Mesenchymal stem cell (in vitro differentiated cells and primary cell): ENCODE results near the gene CREM.

ENCODE experiments used
- DNase-seq: peaks from one replicate; pipeline ENCODE4 v3.0.0-alpha.2; 2013
- H2AFZ ChIP-seq: one replicate; pipeline ENCODE4 v1.6.1; 2013; ENCODE audit warnings: low read depth, mild to moderate bottlenecking, control low read depth, inconsistent platforms, low read length, moderate library complexity
- H2AK5ac ChIP-seq: 2 replicates; pipeline ENCODE4 v1.6.1; 2013; ENCODE audit warnings: low read length, moderate library complexity, mild to moderate bottlenecking, inconsistent platforms; ENCODE audit not compliant: severe bottlenecking
- H2BK120ac ChIP-seq: one replicate; pipeline ENCODE4 v1.6.1; 2013; ENCODE audit warnings: low read depth, mild to moderate bottlenecking, inconsistent platforms, low read length, moderate library complexity
- H2BK12ac ChIP-seq, 2 experiments: one replicate each; pipeline ENCODE4 v1.6.1; 2013; ENCODE audit warnings: inconsistent platforms in 2 of 2, low read length in 2 of 2, mild to moderate bottlenecking in 2 of 2, moderate library complexity in 2 of 2, control low read depth in 1 of 2
- H2BK15ac ChIP-seq: one replicate; pipeline ENCODE4 v1.6.1; 2013; ENCODE audit warnings: mild to moderate bottlenecking, low read depth, inconsistent platforms; ENCODE audit not compliant: poor library complexity, severe bottlenecking
- H2BK5ac ChIP-seq: 2 replicates; pipeline ENCODE4 v1.6.1; 2013; ENCODE audit warnings: low read depth, mild to moderate bottlenecking, low read length, control low read depth, inconsistent platforms; ENCODE audit not compliant: poor library complexity, severe bottlenecking
- H3K14ac ChIP-seq, 2 experiments: one replicate each; pipeline ENCODE4 v1.6.1; 2013; ENCODE audit warnings: inconsistent platforms in 2 of 2, low read length in 2 of 2, control low read depth in 1 of 2, mild to moderate bottlenecking in 1 of 2, moderate library complexity in 1 of 2
- H3K18ac ChIP-seq, 2 experiments: one replicate each; pipeline ENCODE4 v1.6.1; 2013; ENCODE audit warnings: inconsistent platforms in 2 of 2, low read length in 2 of 2, control low read depth in 1 of 2, low read depth in 1 of 2, mild to moderate bottlenecking in 1 of 2
- H3K23ac ChIP-seq, 2 experiments: one replicate each; pipeline ENCODE4 v1.6.1; 2013; ENCODE audit warnings: inconsistent platforms in 2 of 2, low read length in 2 of 2, mild to moderate bottlenecking in 2 of 2, moderate library complexity in 2 of 2, control low read depth in 1 of 2
- H3K27ac ChIP-seq: 2 replicates; pipeline ENCODE4 v1.5.1; 2013; ENCODE audit warnings: mild to moderate bottlenecking, moderate library complexity, low read length, control low read depth, inconsistent platforms; ENCODE audit not compliant: poor library complexity, severe bottlenecking
- H3K27me3 ChIP-seq, 2 experiments: 2 replicates each; pipeline versions ENCODE4 v1.6.1 to v1.7.0; 2013; ENCODE audit warnings: low read length in 2 of 2, mild to moderate bottlenecking in 2 of 2, moderate library complexity in 2 of 2, control low read depth in 1 of 2, inconsistent platforms in 1 of 2; ENCODE audit not compliant: control insufficient read depth in 1 of 2, insufficient read depth in 1 of 2
- H3K36me3 ChIP-seq, 2 experiments: 2 replicates each; pipeline versions ENCODE4 v1.6.1 to v1.7.0; 2013; ENCODE audit warnings: low read length in 2 of 2, control low read depth in 1 of 2, inconsistent platforms in 1 of 2, low read depth in 1 of 2, mild to moderate bottlenecking in 1 of 2; ENCODE audit not compliant: insufficient read depth in 2 of 2, control insufficient read depth in 1 of 2
- H3K4ac ChIP-seq, 2 experiments: one replicate each; pipeline ENCODE4 v1.6.1; 2013; ENCODE audit warnings: inconsistent platforms in 2 of 2, low read length in 2 of 2, mild to moderate bottlenecking in 2 of 2, moderate library complexity in 2 of 2, control low read depth in 1 of 2, low read depth in 1 of 2
- H3K4me1 ChIP-seq: 2 replicates; pipeline ENCODE4 v1.6.1; 2013; ENCODE audit warnings: low read depth, low read length, control low read depth; ENCODE audit not compliant: control insufficient read depth, insufficient read depth
- H3K4me2 ChIP-seq: 2 replicates; pipeline ENCODE4 v1.6.1; 2013; ENCODE audit warnings: low read length, mild to moderate bottlenecking, inconsistent platforms; ENCODE audit not compliant: poor library complexity, severe bottlenecking
- H3K4me3 ChIP-seq, 2 experiments: 2 replicates each; pipeline versions ENCODE4 v1.5.1 to v1.7.0; 2013; ENCODE audit warnings: low read length in 2 of 2, mild to moderate bottlenecking in 2 of 2, control low read depth in 1 of 2, low read depth in 1 of 2; ENCODE audit not compliant: insufficient read depth in 1 of 2
- H3K79me1 ChIP-seq: replicated peaks from 2 replicates; pipeline ENCODE4 v1.6.1; 2013; ENCODE audit warnings: mild to moderate bottlenecking, control low read depth, low read length, inconsistent platforms; ENCODE audit not compliant: poor library complexity, severe bottlenecking
- H3K9ac ChIP-seq: 2 replicates; pipeline ENCODE4 v1.7.0; 2013; ENCODE audit warnings: mild to moderate bottlenecking, low read length, moderate library complexity
- H3K9me3 ChIP-seq: 2 replicates; pipeline ENCODE4 v1.7.0; 2013; ENCODE audit warnings: mild to moderate bottlenecking, low read length; ENCODE audit not compliant: control insufficient read depth
- H4K8ac ChIP-seq: one replicate; pipeline ENCODE4 v1.6.1; 2013; ENCODE audit warnings: inconsistent platforms, mild to moderate bottlenecking, low read length, moderate library complexity
- H4K91ac ChIP-seq: one replicate; pipeline ENCODE4 v1.6.1; 2013; ENCODE audit warnings: mild to moderate bottlenecking, low read length, inconsistent platforms
- WGBS: methylation state at CpG from one replicate; pipeline ENCODE4 v1.1.7; 2013; ENCODE audit warnings: mixed read lengths; 5-methylcytosine and 5-hydroxymethylcytosine counted together

The CREM gene

DNA sequence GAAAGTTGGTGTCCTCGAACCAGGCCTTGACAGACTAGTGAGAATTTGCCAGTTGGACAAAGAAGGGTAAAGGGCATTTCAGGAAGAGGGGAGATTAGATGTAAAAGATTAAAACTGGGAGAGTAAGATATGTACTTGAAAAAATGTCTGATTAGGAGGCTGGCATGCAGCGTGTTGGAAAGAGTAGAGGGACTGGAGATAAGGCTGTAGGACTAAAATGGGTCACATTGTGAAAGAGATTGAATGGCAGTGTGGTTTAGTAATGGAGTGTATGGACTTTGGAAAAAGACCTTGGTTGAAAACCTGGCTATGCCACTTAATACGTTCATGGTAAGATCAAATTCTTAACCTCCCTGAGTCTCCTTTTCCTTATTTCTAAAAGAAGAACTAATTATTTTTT, 14.1 kb downstream of the CREM start:
- no peaks in the 10 kb centered on the region for H3K27me3 ChIP-seq
- H3K9me3 ChIP-seq, result no peaks in the 10 kb centered on the region
- no peak overlapping the region for H2BK5ac ChIP-seq
- no peak overlapping the region for H3K27ac ChIP-seq
- peaks cover 42% of the 10 kb centered on the region for H3K79me1 ChIP-seq
- H4K91ac ChIP-seq, result no peak overlapping the region
- H3K14ac ChIP-seq, result no peak overlapping the region
- no peak overlapping the region for H3K18ac ChIP-seq
- no peak overlapping the region for H2AK5ac ChIP-seq
- H3K4ac ChIP-seq, result no peak overlapping the region
- no peak overlapping the region for H4K8ac ChIP-seq
- H3K4me1 ChIP-seq, result no peaks in the 10 kb centered on the region
- no peak overlapping the region for H3K4me3 ChIP-seq
- no peak overlapping the region for H3K4me2 ChIP-seq
- no peak overlapping the region for H3K23ac ChIP-seq
- H2AFZ ChIP-seq, result no peak overlapping the region
- no peak overlapping the region for H2BK12ac ChIP-seq
- WGBS, result 76% methylated on average over 2 of the region's 3 CpGs
- no peak overlapping the region for H2BK15ac ChIP-seq
- H3K9ac ChIP-seq, result no peak overlapping the region
- H3K36me3 ChIP-seq, result no peaks in the 10 kb centered on the region
- no peak overlapping the region for H2BK120ac ChIP-seq
- no peak for DNase-seq

- WGBS, result 97% methylated on average over 6 of the region's 6 CpGs
- Histone ChIP-seq H3K4me2 (no peak overlapping the region), H2BK5ac (no peak overlapping the region), H3K4ac (no peak overlapping the region), H3K36me3 (peaks cover 7 to 8% of the 10 kb centered on the region in 2 experiments), H3K18ac (no peak overlapping the region), H4K91ac (no peak overlapping the region), H2BK15ac (no peak overlapping the region), H2BK12ac (no peak overlapping the region), H3K4me1 (peaks cover 4% of the 10 kb centered on the region), H3K9ac (no peak overlapping the region), H3K79me1 (peaks cover 22% of the 10 kb centered on the region), H2BK120ac (no peak overlapping the region), H2AK5ac (no peak overlapping the region), H3K4me3 (no peak overlapping the region), H3K27me3 (no peaks in the 10 kb centered on the region), H2AFZ (no peak overlapping the region), H3K9me3 (no peaks in the 10 kb centered on the region), H3K23ac (no peak overlapping the region), H3K27ac (no peak overlapping the region), H4K8ac (no peak overlapping the region), H3K14ac (no peak overlapping the region)
- no peak for DNase-seq
Measured at GRCh38 chr10:35150308-35150707, 23.7 kb downstream of the CREM start.

DNA sequence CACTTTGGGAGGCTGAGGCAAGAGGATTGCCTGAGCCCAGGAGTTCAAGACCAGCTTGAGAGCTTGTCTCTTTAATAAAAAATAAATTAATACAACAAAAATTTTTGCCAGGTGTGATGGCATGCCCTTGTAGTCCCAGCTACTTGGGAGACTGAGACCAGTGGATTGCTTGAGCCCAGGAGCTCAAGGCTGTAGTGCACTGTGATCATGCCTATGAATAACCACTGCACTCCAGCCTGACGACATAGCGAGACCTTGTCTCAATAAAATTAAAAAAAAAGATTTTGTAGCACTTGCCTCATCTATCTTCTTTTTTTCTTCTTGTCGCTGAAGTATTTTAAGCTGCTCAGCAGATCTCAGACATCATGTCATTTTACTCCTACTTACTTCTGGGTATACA, 26.3 kb downstream of the CREM start:
- WGBS, result 97% methylated on average over 3 of the region's 3 CpGs

GRCh38 chr10:35153716-35154115, 27.1 kb downstream of the CREM start:
- no peaks in the 10 kb centered on the region for H3K27me3 ChIP-seq
- H3K14ac ChIP-seq, result no peak overlapping the region
- H3K4me2 ChIP-seq, result no peak overlapping the region
- no peak overlapping the region for H2AFZ ChIP-seq
- H2BK120ac ChIP-seq, result no peak overlapping the region
- H3K18ac ChIP-seq, result no peak overlapping the region
- H3K27ac ChIP-seq, result no peak overlapping the region
- H2BK15ac ChIP-seq, result no peak overlapping the region
- WGBS, result 54% methylated on average over 3 of the region's 4 CpGs
- H3K4ac ChIP-seq, result no peak overlapping the region
- H4K91ac ChIP-seq, result no peak overlapping the region
- peaks cover 7 to 11% of the 10 kb centered on the region in 2 experiments for H3K36me3 ChIP-seq
- no peak for DNase-seq
- no peak overlapping the region for H3K9ac ChIP-seq
- H2BK5ac ChIP-seq, result no peak overlapping the region
- no peak overlapping the region for H4K8ac ChIP-seq
- no peak overlapping the region for H3K23ac ChIP-seq
- H3K4me1 ChIP-seq, result peaks cover 4% of the 10 kb centered on the region
- H3K4me3 ChIP-seq, result no peak overlapping the region
- H2AK5ac ChIP-seq, result no peak overlapping the region
- H3K79me1 ChIP-seq, result peaks cover 27% of the 10 kb centered on the region
- H3K9me3 ChIP-seq, result peaks cover under 1% of the 10 kb centered on the region
- H2BK12ac ChIP-seq, result no peak overlapping the region

More for the DNA sequence above, 26.3 kb downstream of the CREM start:
- peaks cover 23% of the 10 kb centered on the region for H3K79me1 ChIP-seq
- no peak overlapping the region for H3K4me3 ChIP-seq
- no peak overlapping the region for H3K23ac ChIP-seq
- H3K9ac ChIP-seq, result no peak overlapping the region
- H3K18ac ChIP-seq, result no peak overlapping the region
- no peak overlapping the region for H3K4me2 ChIP-seq
- H3K9me3 ChIP-seq, result no peaks in the 10 kb centered on the region
- no peak overlapping the region for H3K27ac ChIP-seq
- no peak overlapping the region for H2AK5ac ChIP-seq
- H3K14ac ChIP-seq, result no peak overlapping the region
- H3K4ac ChIP-seq, result no peak overlapping the region
- H4K8ac ChIP-seq, result no peak overlapping the region
- no peak overlapping the region for H2BK5ac ChIP-seq
- no peak overlapping the region for H2BK15ac ChIP-seq
- H2AFZ ChIP-seq, result no peak overlapping the region
- H2BK12ac ChIP-seq, result no peak overlapping the region
- no peak overlapping the region for H2BK120ac ChIP-seq
- no peaks in the 10 kb centered on the region for H3K27me3 ChIP-seq
- DNase-seq, result no peak
- peaks cover 7 to 8% of the 10 kb centered on the region in 2 experiments for H3K36me3 ChIP-seq
- no peak overlapping the region for H4K91ac ChIP-seq
- H3K4me1 ChIP-seq, result peaks cover 4% of the 10 kb centered on the region
